HT1080 (cell line): ENCODE data around the gene TNS1. TPM values are rescaled to one million over a fixed set of nuclear protein-coding genes. Genes with fewer than 3 reads are reported as not detected.

ENCODE experiments used
- DNase-seq: peaks from one replicate; pipeline ENCODE4 v3.0.0-alpha.2; 2015; ENCODE audit warnings: low read depth
- total RNA-seq: library from RNA; depleted of rRNA; stranded (reverse); fragments of >200 nt; shearing (Covaris generic); gene quantifications from 2 replicates; pipeline ENCODE4 v1.2.3, GENCODE V29; 2014

TNS1 gene
- total RNA-seq, 1 experiment from 2014 or later: 10.5 TPM

GRCh38 chr2:217981084-217981730 is 21.6 kb downstream of the TNS1 start:
- DNase-seq: no peak

GRCh38 chr2:217980591-217980990 is 22.2 kb downstream of the TNS1 start:
- no peak for DNase-seq

GRCh38 chr2:217980036-217980435 is 22.8 kb downstream of the TNS1 start:
- DNase-seq: no peak

- no peak for DNase-seq
Measured at GRCh38 chr2:217979151-217979811, 23.5 kb downstream of the TNS1 start.

GRCh38 chr2:217978536-217979150 is 24.2 kb downstream of the TNS1 start:
- DNase-seq: no peak

GRCh38 chr2:217977840-217978535 is 24.8 kb downstream of the TNS1 start:
- no peak for DNase-seq

- DNase-seq: no peak
Measured at GRCh38 chr2:217976301-217976700, 26.5 kb downstream of the TNS1 start.

- no peak for DNase-seq
Measured at GRCh38 chr2:217975626-217976025, 27.2 kb downstream of the TNS1 start.

- DNase-seq: no peak
Measured at GRCh38 chr2:217974389-217975005, 28.3 kb downstream of the TNS1 start.

GRCh38 chr2:217973008-217973787 is 29.6 kb downstream of the TNS1 start:
- no peak for DNase-seq

GRCh38 chr2:217972490-217972889 is 30.3 kb downstream of the TNS1 start:
- no peak for DNase-seq

GRCh38 chr2:217972037-217972436 is 30.8 kb downstream of the TNS1 start:
- DNase-seq: no peak

GRCh38 chr2:217971166-217971565 is 31.6 kb downstream of the TNS1 start:
- DNase-seq: no peak

- DNase-seq: no peak
Measured at GRCh38 chr2:217970206-217970605, 32.6 kb downstream of the TNS1 start.

- no peak for DNase-seq
Measured at GRCh38 chr2:217969588-217969987, 33.2 kb downstream of the TNS1 start.

- DNase-seq: no peak
Measured at GRCh38 chr2:217968023-217968422, 34.8 kb downstream of the TNS1 start.

- DNase-seq: no peak
Measured at GRCh38 chr2:217966423-217967070, 36.2 kb downstream of the TNS1 start.

GRCh38 chr2:217964275-217965161 is 38.3 kb downstream of the TNS1 start:
- DNase-seq: no peak

GRCh38 chr2:217960351-217960750 is 42.4 kb downstream of the TNS1 start:
- DNase-seq: no peak
